DMS53 (cell line): Measurements from ENCODE around the gene SREBF1.

Source experiments
- DNase-seq: peaks from one replicate; lab custom pipeline; 2025; lab: John Stamatoyannopoulos, UW

The SREBF1 gene

GRCh38 chr17:17836818-17837379, at the start of gene SREBF1:
TSS of gene SREBF1 (minus strand) at chr17:17836986. CDS start at chr17:17836817, 169 bp downstream.
- DNase-seq: peak; percentile 72

GRCh38 chr17:17886226-17886625, 49.4 kb upstream of the SREBF1 start:
- no peak for DNase-seq

DNA sequence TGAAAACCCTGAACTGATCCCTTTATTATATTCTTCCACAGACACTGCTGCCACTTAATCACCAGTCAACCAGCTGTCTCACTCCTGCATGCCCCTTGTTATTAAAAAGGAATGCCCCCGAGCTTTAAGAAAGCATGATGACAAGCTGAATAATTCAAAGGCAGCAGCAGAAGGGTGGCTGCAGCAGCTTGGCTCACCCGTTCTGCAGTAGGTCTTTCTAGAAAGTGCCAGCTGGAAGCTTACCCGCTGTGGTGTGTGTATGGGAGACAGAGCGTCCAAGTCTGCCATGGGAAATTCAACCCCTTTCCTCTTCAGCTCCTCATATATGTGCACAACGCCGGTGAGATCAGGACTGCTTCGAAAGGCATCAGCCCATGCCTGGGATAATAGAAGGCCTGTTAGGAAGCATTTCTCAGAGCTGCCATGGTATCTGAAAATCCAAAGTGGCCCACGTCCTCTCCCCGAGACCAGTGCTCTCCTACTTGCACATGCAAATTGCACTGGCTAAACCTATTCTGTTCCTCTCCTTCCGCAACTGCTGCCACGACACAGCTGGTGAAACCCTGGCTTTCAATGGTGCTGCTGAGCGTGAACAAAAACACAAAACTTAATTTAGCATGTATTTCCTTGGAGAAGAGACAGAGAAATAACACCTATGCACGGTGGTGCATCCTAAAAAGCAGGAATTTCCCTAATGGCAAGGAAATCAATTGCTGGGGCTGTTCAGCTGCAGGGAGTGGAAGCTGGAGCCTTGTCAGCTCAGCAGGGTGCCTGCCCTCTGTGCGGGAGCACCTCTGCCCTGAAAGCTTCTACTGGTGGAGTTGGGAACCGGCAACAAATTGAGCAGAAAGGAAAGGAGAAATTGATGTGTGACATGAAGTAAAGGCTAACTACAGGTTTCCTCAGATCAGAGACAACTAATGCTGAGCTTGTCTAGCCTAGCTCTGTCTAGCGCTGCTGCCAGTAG, 47.9 kb upstream of the SREBF1 start:
- DNase-seq: no peak

GRCh38 chr17:17883801-17884200, 47.0 kb upstream of the SREBF1 start:
- no peak for DNase-seq

- DNase-seq: no peak
Measured at GRCh38 chr17:17882082-17882581, 45.3 kb upstream of the SREBF1 start.

- no peak for DNase-seq
Measured at GRCh38 chr17:17880577-17881196, 43.9 kb upstream of the SREBF1 start.

DNA sequence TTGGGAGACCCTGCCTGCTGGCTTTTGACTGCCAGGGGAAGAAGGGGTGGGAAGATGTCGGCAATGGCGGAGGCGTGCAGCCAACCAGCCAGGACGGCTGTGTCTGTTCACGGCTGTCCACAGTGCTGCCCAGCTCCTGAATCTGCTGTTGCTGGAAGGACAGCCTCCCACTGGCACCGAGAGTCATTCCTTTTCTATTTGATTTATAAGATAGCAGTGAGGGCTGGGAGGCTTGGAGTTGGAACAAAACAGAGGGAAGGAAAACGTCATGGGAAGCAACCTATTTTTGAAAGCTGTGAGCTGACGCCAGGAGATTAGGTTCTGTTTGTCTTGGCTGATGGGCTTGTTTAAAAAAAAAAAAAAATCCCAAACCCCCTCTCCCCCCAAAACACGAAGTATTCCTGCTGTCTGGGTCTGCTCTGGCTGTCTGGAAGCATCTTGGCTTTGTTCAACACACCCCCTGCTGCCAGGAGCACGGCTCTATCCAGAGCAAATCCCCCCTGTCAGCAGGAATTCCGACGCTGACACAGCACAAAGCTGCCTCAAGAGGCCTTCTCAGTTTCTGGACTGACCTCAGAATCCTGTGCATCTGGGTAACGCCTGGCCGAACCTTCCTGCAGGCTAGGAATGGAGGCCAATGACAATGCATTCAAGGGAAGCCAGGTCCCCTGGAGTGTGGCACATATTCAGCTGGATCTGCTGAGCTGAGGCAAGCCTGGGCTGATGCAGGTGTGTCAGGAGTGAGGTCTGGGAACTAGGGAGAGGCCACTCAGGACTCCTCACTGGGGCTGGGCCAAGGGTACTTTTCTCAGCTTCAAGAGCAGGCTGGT, 41.0 kb upstream of the SREBF1 start:
- DNase-seq: no peak

DNA sequence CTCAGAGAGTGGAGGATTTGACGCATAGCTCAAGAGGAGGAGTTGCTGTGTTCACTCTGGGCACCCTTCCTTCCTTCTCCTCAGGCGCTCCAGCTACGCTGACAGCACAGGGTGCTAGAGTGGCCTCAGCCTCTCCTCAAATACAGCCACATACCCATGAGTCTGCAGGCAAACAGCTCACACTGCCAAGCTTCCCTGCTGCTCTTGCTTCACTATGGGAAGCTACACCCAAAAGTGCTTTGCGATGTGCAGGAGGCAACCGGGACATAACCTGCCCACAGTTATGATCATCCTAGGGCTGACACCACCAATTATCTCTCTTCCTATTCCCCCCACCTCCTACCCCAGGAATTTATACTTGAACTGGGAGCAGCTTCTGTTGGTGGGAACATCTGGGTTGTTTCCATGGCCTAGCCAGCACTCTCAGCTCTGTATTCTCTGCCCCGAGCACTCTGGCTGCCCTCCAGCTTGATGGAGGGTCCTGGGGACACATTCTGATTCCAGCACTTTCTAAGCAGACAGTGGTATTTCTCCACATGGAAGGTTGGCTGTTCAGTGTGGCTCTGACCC, 40.3 kb upstream of the SREBF1 start:
- no peak for DNase-seq

- DNase-seq: peak; percentile 6
Measured at GRCh38 chr17:17874478-17874877, 37.7 kb upstream of the SREBF1 start.

DNA sequence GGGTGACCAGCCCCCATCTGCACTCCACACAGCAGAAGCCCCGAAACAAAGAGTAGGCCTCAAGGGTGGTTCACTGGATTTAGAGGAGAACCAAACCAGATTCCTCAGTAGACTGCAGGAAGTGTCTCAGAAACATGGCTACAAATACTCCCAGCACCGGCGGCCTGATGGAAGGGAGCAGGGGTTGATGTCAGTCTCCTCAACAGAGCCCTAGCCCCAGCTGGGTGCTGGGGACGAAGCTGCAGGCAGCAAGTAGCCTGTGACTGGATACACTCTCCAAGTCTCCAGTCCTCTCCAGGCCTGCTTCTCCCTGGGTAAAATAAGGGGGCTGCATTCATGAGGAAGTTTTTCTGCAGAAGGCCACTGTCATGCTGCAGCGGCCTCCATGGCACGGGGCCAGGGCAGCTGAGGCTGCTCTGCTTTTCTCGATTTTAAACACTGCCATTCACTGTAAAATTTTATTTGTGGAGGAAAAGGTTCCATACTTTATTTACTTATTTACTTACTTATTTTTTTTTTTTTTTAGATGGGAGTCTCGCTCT, 36.7 kb upstream of the SREBF1 start:
- DNase-seq: no peak

- no peak for DNase-seq
Measured at GRCh38 chr17:17872547-17873345, 36.0 kb upstream of the SREBF1 start.

GRCh38 chr17:17871913-17872312, 35.1 kb upstream of the SREBF1 start:
- DNase-seq: no peak

DNA sequence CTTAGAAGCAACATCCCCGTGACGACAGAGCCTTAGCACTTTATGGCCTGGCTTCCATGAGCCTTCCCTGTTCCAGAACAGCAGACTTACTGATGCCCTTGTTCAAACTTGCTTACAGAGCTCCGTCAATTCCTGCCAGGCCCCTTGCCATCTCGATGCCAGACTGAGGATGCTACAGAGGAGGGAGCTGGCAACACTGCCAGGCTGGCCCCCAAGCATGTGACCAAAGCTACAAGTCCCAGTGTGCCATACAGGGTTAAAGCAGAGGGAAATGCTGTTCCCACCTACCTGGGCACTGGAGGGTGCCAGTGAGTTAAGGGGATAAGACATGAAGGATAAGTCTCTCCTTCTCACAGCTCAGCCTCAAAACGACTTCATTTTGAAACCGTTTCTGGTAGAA, 33.5 kb upstream of the SREBF1 start:
- DNase-seq: peak; percentile 10

- DNase-seq: no peak
Measured at GRCh38 chr17:17868641-17869522, 32.1 kb upstream of the SREBF1 start.

DNA sequence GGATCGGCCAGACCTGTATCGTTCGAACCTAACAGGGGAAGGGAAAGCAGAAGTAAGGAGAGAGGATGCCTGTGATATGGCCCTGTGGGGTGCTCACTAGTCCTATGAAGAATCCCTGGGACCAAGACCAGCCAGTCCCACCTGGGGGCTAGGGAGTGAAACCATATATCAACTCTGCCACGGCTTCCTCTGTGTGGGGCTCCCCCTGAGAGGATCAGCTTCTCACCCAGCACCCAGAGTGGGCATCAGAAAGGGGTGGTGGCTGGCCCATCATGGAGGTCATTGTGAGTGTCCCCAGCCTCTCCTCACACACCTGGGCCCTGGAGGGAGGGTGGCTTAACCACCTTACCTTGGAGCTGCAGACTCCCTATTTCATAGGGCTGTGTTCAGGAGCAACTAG, 30.1 kb upstream of the SREBF1 start:
- DNase-seq: no peak

DNA sequence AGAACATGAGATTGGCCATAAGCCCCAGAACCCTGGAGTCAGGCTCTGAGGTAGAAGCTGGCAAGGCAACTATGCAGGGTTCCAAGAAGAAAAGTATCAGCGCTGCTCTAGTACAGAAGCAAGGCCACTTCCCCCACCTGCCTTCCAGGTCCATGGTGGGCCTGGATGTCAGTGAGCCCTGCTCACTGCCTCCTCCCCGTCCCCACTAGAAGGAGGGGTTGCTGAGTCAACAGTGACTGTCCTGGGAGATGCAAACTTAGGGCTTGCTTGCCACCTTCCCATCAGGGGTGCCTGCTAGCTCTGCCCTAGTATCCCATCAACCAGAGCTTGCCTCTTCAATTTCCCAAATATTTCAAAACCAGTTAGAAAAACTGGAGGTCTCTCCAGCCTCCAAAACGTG, 29.6 kb upstream of the SREBF1 start:
- no peak for DNase-seq

GRCh38 chr17:17865035-17865434, 28.2 kb upstream of the SREBF1 start:
- DNase-seq: no peak

- DNase-seq: peak; percentile 12
Measured at GRCh38 chr17:17860766-17861107, 24.0 kb upstream of the SREBF1 start.
